Skeletal muscle satellite cell (primary cell): Measurements from ENCODE around the gene FGD3.

Experiments used
- H3K27me3 ChIP-seq: 2 replicates; pipeline ENCODE4 v1.7.0; 2013; ENCODE audit warnings: low read length; ENCODE audit not compliant: control insufficient read depth, insufficient read depth
- H3K36me3 ChIP-seq: 2 replicates; pipeline ENCODE4 v1.7.0; 2013; ENCODE audit warnings: mild to moderate bottlenecking, control low read depth, low read length; ENCODE audit not compliant: insufficient read depth
- H3K4me1 ChIP-seq: 2 replicates; pipeline ENCODE4 v1.7.0; 2013; ENCODE audit warnings: low read length; ENCODE audit not compliant: control insufficient read depth, insufficient read depth
- H3K4me2 ChIP-seq: 2 replicates; pipeline ENCODE4 v1.7.0; 2013; ENCODE audit warnings: mild to moderate bottlenecking, low read length
- H3K4me3 ChIP-seq: 2 replicates; pipeline ENCODE4 v1.7.0; 2013; ENCODE audit warnings: low read length
- H3K9ac ChIP-seq: 2 replicates; pipeline ENCODE4 v1.7.0; 2013; ENCODE audit warnings: mild to moderate bottlenecking, low read depth, low read length, moderate library complexity
- H3K9me3 ChIP-seq: replicated peaks from 2 replicates; pipeline ENCODE4 v1.7.0; 2013; ENCODE audit warnings: mild to moderate bottlenecking, control low read depth, low read length

FGD3 gene

DNA sequence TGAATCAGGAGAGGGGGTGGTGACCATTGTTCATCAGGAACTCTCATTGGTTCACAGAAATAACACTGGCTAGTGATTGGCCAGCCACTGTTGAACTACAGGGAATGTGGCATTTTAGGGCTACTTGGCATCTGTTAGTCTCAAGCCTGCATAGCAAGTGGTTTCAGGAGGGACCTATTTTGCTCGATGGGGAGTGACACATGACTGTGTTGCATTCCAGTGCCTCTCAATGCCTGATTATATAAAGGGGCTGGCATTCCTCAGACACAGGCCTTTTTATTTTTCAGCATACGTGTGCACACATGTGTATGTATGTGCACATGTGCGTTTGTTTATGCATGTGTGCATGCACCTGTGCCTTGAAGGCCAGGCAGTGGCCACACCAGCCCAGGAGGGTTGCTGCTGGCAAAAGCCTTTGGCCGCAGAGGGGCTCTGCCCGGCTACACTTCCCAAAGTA lies 23.2 kb downstream of the FGD3 start:
- Histone ChIP-seq H3K36me3 (no peaks in the 10 kb centered on the region), H3K4me3 (no peak overlapping the region), H3K9me3 (no peaks in the 10 kb centered on the region), H3K9ac (no peak overlapping the region), H3K4me2 (no peak overlapping the region), H3K4me1 (no peaks in the 10 kb centered on the region), H3K27me3 (no peaks in the 10 kb centered on the region)

DNA sequence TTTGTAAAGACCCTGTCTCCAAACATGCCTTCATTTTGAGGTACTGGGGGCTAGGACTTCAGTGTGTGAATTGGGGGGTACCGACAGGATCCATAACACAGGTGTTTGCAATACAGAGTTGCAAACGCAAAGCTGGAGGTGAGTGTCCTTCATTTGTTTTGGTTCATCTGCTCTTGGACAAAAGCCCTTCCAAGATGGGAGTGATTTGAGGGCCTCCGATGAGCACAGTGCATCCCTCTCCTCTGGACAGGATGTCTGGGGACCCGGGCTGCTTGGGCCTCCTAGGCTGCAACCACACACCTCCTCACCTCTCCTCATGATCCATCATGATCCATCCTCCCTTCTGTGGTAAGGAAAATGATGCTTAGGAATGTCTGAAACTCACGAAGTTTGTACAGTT lies 23.8 kb downstream of the FGD3 start:
- no peak overlapping the region for H3K4me2 ChIP-seq
- no peak overlapping the region for H3K4me3 ChIP-seq
- no peaks in the 10 kb centered on the region for H3K9me3 ChIP-seq
- no peak overlapping the region for H3K9ac ChIP-seq
- H3K36me3 ChIP-seq, result no peaks in the 10 kb centered on the region
- H3K4me1 ChIP-seq, result no peaks in the 10 kb centered on the region
- H3K27me3 ChIP-seq, result no peaks in the 10 kb centered on the region

GRCh38 chr9:92971776-92972175 lies 24.5 kb downstream of the FGD3 start:
- H3K36me3 ChIP-seq, result no peaks in the 10 kb centered on the region
- H3K9ac ChIP-seq, result no peak overlapping the region
- no peaks in the 10 kb centered on the region for H3K27me3 ChIP-seq
- no peak overlapping the region for H3K4me2 ChIP-seq
- no peaks in the 10 kb centered on the region for H3K9me3 ChIP-seq
- no peak overlapping the region for H3K4me3 ChIP-seq
- no peaks in the 10 kb centered on the region for H3K4me1 ChIP-seq

DNA sequence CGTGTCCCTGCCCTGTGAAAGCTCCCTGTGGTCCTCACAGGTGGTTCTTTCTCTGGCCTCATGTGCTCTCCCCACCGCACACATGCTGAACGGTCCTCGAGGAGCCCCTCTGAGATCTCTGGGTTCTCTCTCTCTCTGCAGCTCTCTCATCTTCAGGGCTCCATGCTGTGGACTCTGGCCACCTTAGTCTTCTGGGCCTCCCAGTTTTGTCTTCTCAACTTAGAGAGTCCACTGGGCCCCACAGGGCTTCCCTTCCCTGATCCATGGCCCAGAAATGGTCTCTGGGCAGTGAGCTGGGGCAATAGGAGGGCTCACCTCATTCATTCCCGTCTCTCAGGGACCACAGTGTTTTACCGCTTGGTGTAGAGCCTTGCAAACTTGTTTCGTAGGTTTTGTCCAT lies 26.4 kb downstream of the FGD3 start:
- Histone ChIP-seq H3K36me3 (no peaks in the 10 kb centered on the region), H3K4me2 (no peak overlapping the region), H3K9me3 (no peaks in the 10 kb centered on the region), H3K27me3 (no peaks in the 10 kb centered on the region), H3K4me1 (no peaks in the 10 kb centered on the region), H3K4me3 (no peak overlapping the region), H3K9ac (no peak overlapping the region)

DNA sequence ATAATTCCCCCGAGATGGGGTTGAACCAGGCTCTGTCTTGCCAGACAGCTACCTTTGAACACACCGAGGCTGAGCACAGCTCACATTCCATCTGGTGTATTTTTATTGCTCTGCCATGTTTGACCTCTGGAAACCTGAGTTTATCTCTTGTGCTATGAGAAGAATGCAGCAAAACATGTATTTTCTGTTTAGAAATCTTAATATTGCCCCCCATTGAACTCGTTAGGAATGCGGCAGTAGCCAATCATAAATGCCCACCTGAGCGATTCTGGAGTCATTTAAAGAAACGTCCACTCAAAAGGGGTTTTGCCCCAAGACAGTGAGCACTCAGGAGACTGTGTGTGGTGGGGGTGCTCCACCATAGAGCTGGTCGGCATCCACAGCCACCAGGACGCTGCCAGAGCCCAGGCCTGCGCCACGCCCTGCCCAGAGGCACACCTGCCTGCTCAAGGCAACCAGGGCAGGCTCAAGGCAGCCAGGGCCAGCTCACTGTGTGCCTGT lies 26.9 kb downstream of the FGD3 start:
- H3K27me3 ChIP-seq, result no peaks in the 10 kb centered on the region
- H3K4me2 ChIP-seq, result no peak overlapping the region
- H3K9me3 ChIP-seq, result no peaks in the 10 kb centered on the region
- H3K36me3 ChIP-seq, result no peaks in the 10 kb centered on the region
- H3K9ac ChIP-seq, result no peak overlapping the region
- H3K4me1 ChIP-seq, result no peaks in the 10 kb centered on the region
- no peak overlapping the region for H3K4me3 ChIP-seq

GRCh38 chr9:92974761-92975755 lies 27.7 kb downstream of the FGD3 start:
- no peaks in the 10 kb centered on the region for H3K4me1 ChIP-seq
- no peaks in the 10 kb centered on the region for H3K36me3 ChIP-seq
- no peak overlapping the region for H3K4me3 ChIP-seq
- no peaks in the 10 kb centered on the region for H3K27me3 ChIP-seq
- no peak overlapping the region for H3K9ac ChIP-seq
- H3K4me2 ChIP-seq, result no peak overlapping the region
- H3K9me3 ChIP-seq, result no peaks in the 10 kb centered on the region

- Histone ChIP-seq H3K36me3 (no peaks in the 10 kb centered on the region), H3K9me3 (no peaks in the 10 kb centered on the region), H3K4me2 (no peak overlapping the region), H3K27me3 (no peaks in the 10 kb centered on the region), H3K4me1 (no peaks in the 10 kb centered on the region), H3K9ac (no peak overlapping the region), H3K4me3 (no peak overlapping the region)
Measured at GRCh38 chr9:92976431-92976830, 29.1 kb downstream of the FGD3 start.

DNA sequence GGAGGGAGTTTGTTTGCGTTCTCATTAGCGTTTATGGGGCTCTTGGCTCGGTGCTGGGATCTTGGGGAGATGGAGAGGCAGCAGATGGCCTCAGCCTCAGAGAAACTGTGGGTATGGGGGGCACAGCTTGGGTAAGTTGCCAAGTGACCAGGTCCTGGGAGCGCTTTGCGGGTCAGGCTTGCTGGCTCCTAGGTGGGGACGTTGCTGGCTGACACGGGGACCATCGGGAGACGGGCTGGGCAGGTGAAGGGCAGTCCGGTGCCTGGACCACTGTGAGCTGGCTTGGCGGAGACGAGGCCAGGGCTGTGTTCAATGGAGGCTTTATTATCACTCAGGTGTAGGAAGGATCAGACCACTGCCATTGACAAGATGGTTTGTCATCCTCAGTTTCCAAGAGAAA lies 30.0 kb downstream of the FGD3 start:
- Histone ChIP-seq H3K27me3 (no peaks in the 10 kb centered on the region), H3K4me3 (no peak overlapping the region), H3K4me1 (no peaks in the 10 kb centered on the region), H3K9ac (no peak overlapping the region), H3K4me2 (no peak overlapping the region), H3K9me3 (no peaks in the 10 kb centered on the region), H3K36me3 (no peaks in the 10 kb centered on the region)

DNA sequence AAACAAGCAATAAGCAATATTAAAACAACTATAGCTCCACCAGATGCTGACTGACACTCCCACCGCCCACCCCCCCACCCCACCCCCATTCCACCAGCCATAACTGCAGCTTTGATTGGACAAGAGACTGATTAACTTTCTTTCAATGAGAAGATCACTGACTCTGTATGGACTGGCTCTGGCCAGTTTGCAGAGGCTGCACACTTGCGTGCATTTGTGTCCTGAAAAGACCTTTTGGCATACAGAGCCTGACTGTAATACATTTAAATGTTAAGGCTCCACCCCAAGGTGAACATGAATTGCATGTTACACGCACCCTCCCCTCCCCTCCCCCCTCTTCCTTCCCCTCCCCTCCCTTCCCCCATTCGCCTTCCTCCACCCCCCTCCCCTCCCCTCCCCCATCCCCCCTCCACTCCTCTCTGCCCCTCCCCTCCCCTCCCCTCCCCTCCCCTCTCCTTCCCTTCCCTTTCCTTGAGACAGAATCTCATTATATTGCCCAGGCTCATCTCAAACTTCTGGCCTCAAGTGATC lies 31.1 kb downstream of the FGD3 start:
- H3K4me3 ChIP-seq, result no peak overlapping the region
- H3K4me1 ChIP-seq, result no peaks in the 10 kb centered on the region
- H3K36me3 ChIP-seq, result no peaks in the 10 kb centered on the region

GRCh38 chr9:92979283-92980056 lies 32.1 kb downstream of the FGD3 start:
- no peaks in the 10 kb centered on the region for H3K36me3 ChIP-seq
- H3K4me3 ChIP-seq, result no peak overlapping the region
- no peaks in the 10 kb centered on the region for H3K4me1 ChIP-seq
- H3K9ac ChIP-seq, result no peak overlapping the region
- peaks cover 6% of the 10 kb centered on the region for H3K9me3 ChIP-seq
- H3K27me3 ChIP-seq, result no peaks in the 10 kb centered on the region
- H3K4me2 ChIP-seq, result no peak overlapping the region

More for the DNA sequence above, 31.1 kb downstream of the FGD3 start:
- no peaks in the 10 kb centered on the region for H3K27me3 ChIP-seq
- no peak overlapping the region for H3K9ac ChIP-seq
- H3K4me2 ChIP-seq, result no peak overlapping the region
- H3K9me3 ChIP-seq, result no peaks in the 10 kb centered on the region

DNA sequence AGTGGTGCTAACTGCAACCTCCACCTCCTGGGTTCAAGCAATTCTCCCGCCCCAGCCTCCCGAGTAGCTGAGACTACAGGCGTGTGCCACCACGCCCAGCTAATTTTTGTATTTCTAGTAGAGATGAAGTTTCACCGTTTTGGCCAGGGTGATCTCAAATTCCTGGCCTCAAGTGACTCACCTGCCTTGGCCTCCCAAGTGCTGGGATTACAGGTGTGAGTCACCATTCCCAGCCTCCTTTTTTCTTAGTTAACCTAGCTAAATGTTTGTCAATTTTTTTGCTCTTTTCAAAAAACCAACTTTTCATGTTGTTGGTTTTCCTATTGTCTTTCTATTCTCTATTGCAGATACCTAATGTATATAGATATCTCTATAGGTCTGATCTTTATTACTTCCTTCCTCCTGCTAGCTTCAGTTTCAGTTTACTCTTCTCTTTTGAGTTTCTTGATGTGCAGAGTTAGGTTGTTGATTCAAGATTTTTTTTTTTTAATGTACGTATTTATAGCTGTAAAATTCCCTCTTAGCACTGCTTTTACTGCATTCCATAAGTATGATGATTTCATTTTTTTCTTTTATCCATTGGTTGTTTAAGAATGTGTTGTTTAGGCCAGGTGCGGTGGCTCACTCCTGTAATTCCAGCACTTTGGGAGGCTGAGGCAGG lies 32.9 kb downstream of the FGD3 start:
- Histone ChIP-seq H3K9ac (no peak overlapping the region), H3K9me3 (peaks cover 7% of the 10 kb centered on the region), H3K4me1 (no peaks in the 10 kb centered on the region), H3K27me3 (no peaks in the 10 kb centered on the region), H3K36me3 (no peaks in the 10 kb centered on the region), H3K4me3 (no peak overlapping the region), H3K4me2 (no peak overlapping the region)
